ENCODE data around the gene EPS8L3.

DNA sequence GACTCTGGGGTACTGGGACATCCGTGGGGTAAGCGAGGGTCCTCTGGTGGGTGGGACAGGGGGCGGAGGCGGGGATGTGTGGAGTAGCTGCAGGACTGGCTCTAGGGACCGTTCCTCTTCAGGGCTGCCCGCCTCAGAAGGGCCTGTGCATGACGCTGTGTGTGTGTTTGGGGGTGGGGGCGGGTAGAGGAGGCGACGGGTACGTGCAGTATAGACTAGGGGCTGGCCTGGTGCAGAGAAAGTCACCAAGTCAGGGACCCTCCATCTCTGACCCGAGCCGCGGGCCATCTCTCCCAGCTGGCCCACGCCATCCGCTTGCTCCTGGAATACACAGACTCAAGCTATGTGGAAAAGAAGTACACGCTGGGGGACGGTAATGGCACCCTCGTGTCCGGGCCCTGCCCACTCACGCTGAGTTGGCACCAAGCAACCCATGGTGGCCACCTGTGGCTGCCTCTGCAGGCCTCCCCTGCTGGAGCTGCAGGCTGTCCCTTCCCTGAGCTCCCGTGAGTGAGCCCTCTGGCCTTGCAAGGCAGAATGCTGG, 51.3 kb downstream of the EPS8L3 start:
- TF ChIP-seq, protein P1, sequence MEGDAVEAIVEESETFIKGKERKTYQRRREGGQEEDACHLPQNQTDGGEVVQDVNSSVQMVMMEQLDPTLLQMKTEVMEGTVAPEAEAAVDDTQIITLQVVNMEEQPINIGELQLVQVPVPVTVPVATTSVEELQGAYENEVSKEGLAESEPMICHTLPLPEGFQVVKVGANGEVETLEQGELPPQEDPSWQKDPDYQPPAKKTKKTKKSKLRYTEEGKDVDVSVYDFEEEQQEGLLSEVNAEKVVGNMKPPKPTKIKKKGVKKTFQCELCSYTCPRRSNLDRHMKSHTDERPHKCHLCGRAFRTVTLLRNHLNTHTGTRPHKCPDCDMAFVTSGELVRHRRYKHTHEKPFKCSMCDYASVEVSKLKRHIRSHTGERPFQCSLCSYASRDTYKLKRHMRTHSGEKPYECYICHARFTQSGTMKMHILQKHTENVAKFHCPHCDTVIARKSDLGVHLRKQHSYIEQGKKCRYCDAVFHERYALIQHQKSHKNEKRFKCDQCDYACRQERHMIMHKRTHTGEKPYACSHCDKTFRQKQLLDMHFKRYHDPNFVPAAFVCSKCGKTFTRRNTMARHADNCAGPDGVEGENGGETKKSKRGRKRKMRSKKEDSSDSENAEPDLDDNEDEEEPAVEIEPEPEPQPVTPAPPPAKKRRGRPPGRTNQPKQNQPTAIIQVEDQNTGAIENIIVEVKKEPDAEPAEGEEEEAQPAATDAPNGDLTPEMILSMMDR (IDR thresholded peaks at IDR 0.05): no peak
- TF ChIP-seq POLR2AphosphoS5 (IDR thresholded peaks at IDR 0.05) (no peak), POLR2A (IDR thresholded peaks at IDR 0.05) (no peak), EP300 (IDR thresholded peaks at IDR 0.05) (no peak)

All from upper lobe of left lung (tissue), 4 donors.